Posterior cingulate gyrus (tissue), 11 donors: ENCODE data around the gene RIN1.
"Not testable (repeated sequence)": the region's sequence is repeated elsewhere in the genome, so short reads cannot be mapped to it uniquely, and the experiment has no call there.

ENCODE experiments used
- DNase-seq, 10 donors: peaks; one replicate each; pipeline versions ENCODE4 v3.0.0 to v3.0.0-alpha.2; 2020 to 2021; ENCODE audit warnings: mixed read lengths in 3 of 10
- intact Hi-C: fragments of 100-400 bp; cut with DNase I; formaldehyde crosslinking; loops from one replicate; pipeline ENCODE4 v1.15.1; 2023

The RIN1 gene

DNA sequence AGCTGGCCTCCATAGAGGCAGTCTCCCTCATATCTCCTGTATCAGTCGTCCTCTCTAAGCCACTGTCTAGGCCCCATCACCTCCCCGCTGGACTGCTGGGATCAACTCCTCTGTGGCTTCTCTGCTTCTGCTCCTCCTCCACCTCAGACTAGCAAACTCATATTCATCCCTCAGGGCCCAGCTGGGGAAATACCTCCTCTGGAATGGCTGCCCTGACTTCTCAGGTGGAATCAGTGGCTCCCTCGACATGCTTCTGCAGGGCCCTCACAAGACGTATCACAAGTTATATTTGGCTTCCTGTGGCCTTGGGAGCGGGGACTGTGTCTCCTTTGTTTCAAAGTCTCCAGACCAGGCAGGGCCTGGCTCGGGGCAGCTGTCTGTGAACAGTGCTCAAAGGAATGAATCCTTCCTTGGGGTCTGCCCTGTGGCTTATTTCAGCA is 25.3 kb upstream of the RIN1 start:
- peak in 2 of 10 donors; percentile 50 to 67 for DNase-seq
- intact Hi-C loops = no loop called here

DNA sequence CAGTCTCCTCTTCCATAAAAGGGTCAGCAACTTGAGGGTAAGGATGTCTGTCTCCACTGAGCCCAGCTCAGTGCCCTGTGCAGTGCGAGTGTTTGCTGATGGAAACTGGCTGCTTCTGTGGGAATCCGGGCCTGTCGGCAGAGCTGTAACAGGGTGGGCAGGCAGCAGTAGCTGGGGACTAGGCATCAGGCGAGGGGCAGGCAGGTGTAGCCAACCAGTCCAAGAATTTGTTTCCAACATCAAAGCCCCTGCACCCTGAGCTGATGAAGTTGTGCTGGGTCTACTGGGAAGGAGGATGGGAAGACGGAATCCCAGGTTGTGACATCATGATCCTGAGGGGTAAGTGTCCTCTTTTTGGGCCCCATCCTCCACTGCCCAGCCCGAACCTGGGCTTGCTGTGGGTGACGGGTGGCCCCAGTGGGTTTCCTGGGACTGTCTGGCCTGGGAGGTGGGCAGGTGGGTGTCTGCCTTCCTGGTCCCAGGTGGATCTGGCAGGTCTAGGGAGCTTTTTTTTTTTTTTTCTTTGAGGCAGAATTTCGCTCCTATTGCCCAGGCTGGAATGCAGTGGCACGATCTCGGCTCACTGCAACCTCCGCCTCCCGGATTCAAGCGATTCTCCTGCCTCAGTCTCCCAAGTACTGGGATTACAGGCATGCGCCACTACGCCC is 24.3 kb upstream of the RIN1 start:
- intact Hi-C loops = no loop called here

GRCh38 chr11:66359662-66360087 is 23.4 kb upstream of the RIN1 start:
- peak in 1 of 10 donors; percentile 37 for DNase-seq
- intact Hi-C loops = no loop called here

More for the DNA sequence above, 24.3 kb upstream of the RIN1 start:
- peak in 1 of 10 donors; percentile 63 for DNase-seq

DNA sequence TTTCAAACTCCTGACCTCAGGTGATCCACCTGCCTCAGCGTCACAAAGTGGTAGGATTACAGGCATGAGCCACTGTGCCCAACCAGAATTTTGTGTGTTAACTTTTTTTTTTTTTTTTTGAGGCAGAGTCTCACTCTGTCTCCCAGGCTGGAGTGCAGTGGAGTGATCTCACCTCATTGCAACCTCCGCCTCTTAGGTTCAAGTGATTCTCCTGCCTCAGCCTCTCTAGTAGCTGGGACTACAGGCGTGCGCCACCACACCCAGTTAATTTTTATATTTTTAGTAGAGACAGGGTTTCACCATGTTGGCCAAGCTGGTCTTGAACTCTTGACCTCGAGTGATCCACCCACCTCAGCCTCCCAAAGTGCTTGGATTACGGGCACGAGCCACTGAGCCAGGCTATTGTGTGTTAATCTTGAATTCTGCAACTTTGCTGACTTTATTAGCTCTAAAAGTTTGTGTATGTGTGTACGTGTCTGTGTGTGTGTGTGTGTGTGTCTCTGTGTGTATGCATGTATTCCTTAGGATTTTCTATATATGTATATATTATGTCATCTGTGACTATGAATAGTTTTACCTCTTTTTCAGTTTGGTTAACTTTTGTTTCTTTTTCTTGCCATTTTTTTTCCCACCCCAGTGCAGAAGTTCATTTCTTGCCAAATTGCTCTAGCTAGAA is 14.5 kb upstream of the RIN1 start:
- intact Hi-C loops = not testable (repeated sequence)
- peak in 2 of 10 donors; percentile 20 to 26 for DNase-seq

DNA sequence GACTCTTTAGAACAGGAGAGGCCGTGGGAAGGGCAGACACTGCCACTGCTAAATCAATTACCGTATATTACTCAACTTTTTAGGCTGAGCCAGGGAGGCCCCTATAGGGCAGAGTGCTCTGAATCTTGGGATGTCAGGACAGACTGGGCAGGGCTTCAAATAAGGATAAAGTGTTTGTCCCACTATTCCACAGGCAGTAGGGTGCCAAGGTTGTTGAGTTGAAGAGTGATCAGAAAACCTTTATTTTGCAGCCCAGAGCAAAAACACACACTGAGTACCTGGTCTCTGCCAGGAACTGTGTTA is 12.8 kb upstream of the RIN1 start:
- intact Hi-C loops = no loop called here
- DNase-seq = peak in 1 of 10 donors; percentile 10

DNA sequence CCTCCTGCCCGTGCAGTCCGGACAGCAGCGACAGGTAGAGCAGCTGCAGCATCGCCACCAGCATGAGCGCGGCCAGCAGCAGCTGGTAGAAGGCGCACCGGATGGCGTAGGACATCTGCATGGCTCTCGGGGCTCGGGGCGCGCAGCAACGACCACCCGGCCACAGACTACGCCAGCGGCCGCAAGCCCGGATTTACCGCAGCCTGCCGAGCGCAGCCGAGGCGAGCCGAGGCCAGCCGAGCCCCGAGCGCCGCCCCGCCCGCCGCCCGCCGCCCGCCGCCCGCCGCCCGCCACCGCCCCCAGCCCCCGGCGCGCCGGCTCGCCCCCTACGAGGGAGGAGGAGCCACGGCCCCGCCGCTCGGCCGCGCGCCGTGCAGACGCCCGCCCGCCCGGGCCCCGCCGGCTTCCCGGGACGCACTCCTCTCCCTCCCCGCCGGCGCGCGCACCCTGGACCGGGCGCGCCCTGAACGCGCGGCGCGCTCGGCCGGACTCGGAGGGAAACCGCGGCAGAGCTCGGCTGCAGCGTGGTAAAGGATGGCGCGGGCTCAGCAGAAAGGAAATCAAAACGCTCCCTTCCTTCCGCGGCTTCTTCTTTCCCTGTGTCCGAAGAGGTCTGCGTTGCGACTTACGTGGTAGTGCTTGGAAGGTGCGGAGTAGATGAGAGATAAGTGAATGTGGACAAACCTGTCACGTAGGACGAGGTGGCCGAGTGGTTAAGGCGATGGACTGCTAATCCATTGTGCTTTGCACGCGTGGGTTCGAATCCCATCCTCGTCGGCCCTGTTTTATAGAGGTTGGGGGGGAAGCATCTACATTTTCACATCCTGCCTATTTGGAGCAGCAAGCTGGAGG is 11.4 kb upstream of the RIN1 start, which contains the start of gene B4GAT1:
Gene B4GAT1 (minus strand): TSS at position 205 of the 852 bp plus-strand sequence. CDS start 84 bp downstream, at position 121.
- peak; percentile 74 to 97 (median 82) for DNase-seq
- intact Hi-C loops = no loop called here

- intact Hi-C loops = no loop called here
- DNase-seq = peak in 4 of 10 donors; percentile 19 to 90 (median 82)
Observed at GRCh38 chr11:66346476-66347424, 10.5 kb upstream of the RIN1 start.

DNA sequence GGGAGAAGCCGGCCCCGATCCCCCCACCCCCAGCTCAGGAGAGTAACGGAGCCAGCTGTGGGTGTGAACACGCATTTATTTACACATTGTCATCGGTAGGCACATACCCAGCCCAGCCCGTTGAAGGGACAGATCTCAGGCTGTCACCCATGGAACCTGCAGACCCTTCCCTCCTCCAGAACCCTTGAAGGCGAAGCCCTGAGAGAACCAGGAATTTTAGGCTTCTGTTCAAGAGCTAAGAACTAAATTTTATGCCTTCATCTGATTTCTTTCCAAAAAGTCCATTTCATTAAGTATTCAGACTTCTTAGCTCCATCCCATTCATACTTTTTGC is 9.0 kb upstream of the RIN1 start:
- no peak for DNase-seq
- intact Hi-C loops = no loop called here

GRCh38 chr11:66344550-66345315 is 8.5 kb upstream of the RIN1 start, which contains the start of gene BRMS1:
TSS of gene BRMS1 (minus strand) at chr11:66345104. CDS start at chr11:66342234, 2,870 bp downstream.
- DNase-seq = peak; percentile 95 to 99 (median 98)
- intact Hi-C loops = no loop called here

GRCh38 chr11:66343176-66343575 is 6.9 kb upstream of the RIN1 start:
- intact Hi-C loops = no loop called here

GRCh38 chr11:66341502-66342126 is 5.4 kb upstream of the RIN1 start:
- peak in 3 of 10 donors; percentile 35 to 45 (median 38) for DNase-seq
- intact Hi-C loops = no loop called here

More at GRCh38 chr11:66343176-66343575, 6.9 kb upstream of the RIN1 start:
- DNase-seq = peak in 3 of 10 donors; percentile 3 to 20 (median 6)

DNA sequence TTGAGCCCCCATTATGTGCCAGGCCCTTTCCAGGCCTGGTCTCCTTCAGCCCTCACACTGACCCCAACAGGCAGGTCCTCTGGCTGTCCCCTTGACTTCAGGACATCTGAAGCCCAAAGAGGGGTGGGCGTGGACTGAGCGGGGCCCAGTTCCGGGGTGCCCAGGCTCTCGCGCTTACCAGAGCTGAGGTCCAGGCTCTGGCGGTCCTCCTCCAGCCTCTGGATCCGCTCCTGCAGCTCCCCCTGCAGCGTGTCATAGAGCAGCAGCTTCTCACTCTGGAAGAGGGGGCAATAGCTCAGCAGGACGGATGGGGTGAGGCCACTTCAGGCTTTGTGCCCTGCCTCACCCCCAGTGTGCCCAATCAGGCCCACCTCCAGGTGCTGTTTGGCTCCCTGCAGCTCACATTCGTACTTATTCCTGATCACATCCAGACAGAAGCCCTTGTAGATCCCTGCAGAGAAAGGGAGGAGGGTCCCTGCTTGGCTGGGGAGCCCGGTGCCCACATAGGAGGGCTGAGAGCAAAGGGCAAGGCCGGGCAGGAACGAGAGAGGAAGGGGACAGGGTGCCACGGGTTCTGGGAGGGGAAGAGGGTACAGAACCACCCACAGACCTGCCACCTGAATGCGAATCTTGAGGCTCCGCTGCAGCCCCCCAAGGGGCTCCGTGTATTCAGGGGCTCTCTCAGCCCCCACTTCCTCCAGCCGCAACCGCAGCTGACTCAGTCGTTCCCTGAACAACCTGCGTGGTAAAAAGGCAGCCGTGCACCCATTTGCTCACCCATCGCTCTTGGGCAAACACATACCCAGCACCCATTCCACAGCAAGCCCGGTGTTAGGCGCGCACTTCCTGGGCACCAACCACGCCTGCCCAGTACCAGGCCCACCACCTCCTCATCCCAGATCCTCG is 4.6 kb upstream of the RIN1 start:
- intact Hi-C loops = no loop called here
- peak in 3 of 10 donors; percentile 44 to 73 (median 58) for DNase-seq

DNA sequence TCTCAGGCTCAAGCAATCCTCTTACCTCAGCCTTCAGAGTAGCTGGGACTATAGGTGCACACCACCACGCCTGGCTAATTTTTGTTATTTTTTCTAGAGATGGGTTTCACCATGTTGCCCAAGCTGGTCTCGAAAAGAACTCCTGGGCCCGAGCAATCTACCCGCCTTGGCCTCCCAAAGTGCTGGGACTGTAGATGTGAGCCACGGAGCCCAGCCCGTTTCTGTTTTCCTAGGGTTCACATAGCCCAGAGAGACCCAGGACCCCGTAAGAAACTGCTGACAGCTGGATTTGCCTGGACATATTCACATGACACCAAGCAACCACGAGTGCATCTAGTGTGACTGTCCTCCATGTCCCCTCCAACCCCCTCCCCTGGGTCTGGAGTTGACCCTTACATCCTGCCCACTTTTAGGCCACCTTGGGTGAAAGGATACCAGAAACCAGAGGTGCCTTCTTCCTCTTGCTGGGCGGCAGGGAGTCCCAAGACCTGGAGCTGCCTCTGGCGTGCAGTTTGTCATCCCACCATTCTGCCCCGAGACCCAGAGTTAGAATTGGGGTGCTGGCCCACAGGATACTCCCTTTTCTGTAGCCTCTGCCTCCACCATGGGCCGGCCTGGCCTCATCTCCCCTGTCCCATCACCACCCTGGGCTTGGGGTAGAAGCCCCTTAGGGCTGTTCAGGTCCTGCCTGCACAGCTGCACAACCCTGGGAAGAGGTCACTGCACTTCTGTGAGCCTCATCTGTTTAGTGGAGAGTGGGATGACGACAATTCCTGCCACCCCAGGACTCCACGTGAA is 3.7 kb upstream of the RIN1 start:
- DNase-seq = peak in 2 of 10 donors; percentile 38 to 69
- intact Hi-C loops = no loop called here

DNA sequence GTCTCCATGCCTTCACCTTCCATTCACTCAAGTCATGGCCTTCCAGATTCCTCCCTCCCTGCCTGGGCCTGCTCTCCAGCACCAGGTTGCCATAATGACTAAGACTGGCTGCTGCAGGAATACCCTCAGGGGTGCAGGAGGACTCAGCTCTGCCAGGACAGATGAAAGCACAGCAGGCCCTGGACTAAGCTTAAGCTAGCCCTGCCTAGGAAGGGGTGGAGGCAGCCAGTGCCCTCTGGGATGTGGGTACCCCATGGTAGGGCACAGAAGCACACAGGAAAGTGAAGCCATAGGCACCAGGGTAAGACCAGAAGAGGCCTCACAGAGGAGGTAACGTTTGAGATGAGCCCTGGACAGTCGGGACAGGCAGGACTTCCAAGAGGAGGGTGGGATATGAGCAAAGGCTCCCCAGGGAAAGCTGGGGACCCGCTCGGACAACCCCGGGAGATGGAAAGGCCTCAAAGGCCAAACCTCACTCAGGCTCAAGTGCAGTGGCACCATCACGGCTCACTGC is 3.0 kb upstream of the RIN1 start:
- peak in 2 of 10 donors; percentile 57 to 69 for DNase-seq
- intact Hi-C loops = no loop called here

DNA sequence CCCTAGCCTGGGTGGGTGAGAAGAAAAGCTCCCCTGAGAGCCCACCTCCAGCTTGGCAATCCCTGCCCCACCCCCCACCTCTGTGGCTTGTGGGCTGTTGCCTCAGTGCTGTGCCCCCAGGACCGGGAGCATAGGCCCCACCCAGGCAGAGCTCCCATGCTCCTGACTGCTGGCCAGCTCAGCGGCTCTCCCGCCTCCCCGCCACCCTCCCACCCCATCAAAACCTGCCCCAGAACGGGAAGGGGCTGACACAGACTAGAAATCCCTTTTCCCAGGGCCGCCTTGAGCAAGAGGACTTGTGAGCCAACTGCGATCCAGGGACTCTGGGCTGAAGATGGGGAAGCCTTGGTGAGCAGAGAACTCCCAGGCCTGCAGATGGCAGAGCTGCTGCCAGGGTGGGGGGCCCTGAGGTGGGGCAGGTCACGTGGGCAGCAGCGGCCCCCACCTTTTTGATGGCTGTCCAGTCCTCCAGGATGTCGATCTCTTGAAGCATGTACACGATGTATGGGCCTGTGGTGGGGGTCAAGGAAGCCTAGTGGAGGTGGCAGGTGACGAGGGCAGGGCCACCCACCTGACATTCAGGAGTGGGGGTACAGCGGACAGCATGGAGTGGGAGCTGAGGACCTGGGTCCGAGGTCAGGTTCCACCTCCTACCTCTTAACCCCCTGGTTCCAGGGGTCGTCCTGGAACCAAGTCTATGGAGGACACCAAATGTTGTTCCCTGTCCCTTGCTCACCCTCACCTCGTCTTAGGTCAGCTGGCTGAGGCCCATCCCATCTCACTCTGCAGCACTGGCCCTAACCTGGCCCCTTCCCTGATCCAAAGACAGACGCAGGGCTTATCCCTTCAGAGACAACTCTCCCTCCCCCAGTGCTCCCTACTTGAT is 2.3 kb upstream of the RIN1 start:
- DNase-seq = peak in 3 of 10 donors; percentile 29 to 67 (median 46)
- intact Hi-C loops = no loop called here
